ENCODE results near the gene OR4A16. TPM values are rescaled to one million over a fixed set of nuclear protein-coding genes. Genes with fewer than 3 reads are reported as not detected.

The OR4A16 gene, protein sequence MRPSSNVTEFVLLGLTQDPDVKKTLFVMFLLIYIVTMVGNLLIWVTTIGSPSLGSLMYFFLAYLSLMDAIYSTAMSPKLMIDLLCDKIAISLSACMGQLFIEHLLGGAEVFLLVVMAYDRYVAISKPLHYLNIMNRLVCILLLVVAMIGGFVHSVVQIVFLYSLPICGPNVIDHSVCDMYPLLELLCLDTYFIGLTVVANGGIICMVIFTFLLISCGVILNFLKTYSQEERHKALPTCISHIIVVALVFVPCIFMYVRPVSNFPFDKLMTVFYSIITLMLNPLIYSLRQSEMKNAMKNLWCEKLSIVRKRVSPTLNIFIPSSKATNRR
- total RNA-seq: not detected in 2 replicates
- polyA plus RNA-seq (2012): not detected

GRCh38 chr11:55342901-55343300 lies at the start of gene OR4A16:
OR4A16 (plus strand) TSS chr11:55343201; CDS start chr11:55343201, 0 bp downstream.
- no peak for DNase-seq (ENCODE audit: low read depth)

DNA sequence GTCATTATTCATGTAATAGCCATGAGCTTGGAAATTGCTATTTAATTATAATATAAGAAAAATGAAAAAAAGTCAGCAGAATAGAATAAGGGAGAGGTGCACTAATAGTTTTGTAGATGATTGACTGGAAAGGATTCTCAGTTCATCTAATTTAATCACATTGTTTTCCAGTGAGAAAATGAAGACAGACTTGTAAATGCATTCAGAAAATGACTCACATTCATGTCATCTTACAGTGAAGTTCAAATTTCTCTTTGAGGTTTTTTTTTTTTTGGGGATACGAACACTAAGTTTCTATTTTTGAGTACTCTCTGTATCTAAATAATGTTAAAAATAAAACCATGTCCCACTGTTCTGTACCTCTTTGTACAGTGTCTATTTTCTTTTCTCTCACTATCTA lies 18.5 kb upstream of the OR4A16 start:
- no peak for DNase-seq (ENCODE audit: low read depth)

GRCh38 chr11:55345306-55345705 lies 2.3 kb downstream of the OR4A16 start:
- DNase-seq (ENCODE audit: low read depth): no peak

GRCh38 chr11:55349032-55349431 lies 6.0 kb downstream of the OR4A16 start:
- DNase-seq (ENCODE audit: low read depth): no peak

- DNase-seq (ENCODE audit: low read depth): no peak
Measured at GRCh38 chr11:55357560-55358184, 14.7 kb downstream of the OR4A16 start.

DNA sequence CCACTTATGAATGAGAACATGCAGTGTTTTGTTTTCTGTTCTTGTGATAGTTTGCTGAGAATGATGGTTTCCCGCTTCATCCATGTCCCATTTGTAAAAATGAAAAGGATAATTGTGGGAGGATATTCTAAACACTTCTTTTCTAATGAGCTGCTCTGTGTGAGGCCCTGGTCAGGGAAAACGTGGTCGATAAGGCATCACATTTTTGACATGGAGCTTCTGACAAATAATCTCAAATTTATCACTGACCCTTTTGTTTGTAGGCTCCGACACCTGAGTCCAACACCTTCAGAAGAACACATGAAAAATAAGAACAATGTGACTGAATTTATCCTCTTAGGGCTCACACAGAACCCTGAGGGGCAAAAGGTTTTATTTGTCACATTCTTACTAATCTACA lies 24.7 kb downstream of the OR4A16 start, which contains the start of gene OR4A15:
Gene OR4A15, plus strand, starts transcription at position 301 of the 400 bp plus-strand sequence. Its CDS starts 0 bp downstream, at position 301.
- no peak for DNase-seq (ENCODE audit: low read depth)

Other genes with a start within 250 kb of the OR4A16 start
- gene TRIM48, start 81.0 kb upstream of the OR4A16 start, total RNA-seq: not detected in 2 replicates
- gene OR4A15, start 24.8 kb downstream of the OR4A16 start, total RNA-seq: not detected in 2 replicates
- gene OR4C15, start 211.3 kb downstream of the OR4A16 start, total RNA-seq: not detected in 2 replicates
- not detected in 2 replicates for gene OR4C16, start 228.9 kb downstream of the OR4A16 start, total RNA-seq

All from myocyte (in vitro differentiated cells).